NCI-H1417 treated with DMSO at 0.1 percent for 48 hours (cell line): ENCODE data around the gene TWIST1.

Experiments
- DNase-seq: peaks from one replicate; lab custom pipeline; 2025; lab: John Stamatoyannopoulos, UW

Gene TWIST1

DNA sequence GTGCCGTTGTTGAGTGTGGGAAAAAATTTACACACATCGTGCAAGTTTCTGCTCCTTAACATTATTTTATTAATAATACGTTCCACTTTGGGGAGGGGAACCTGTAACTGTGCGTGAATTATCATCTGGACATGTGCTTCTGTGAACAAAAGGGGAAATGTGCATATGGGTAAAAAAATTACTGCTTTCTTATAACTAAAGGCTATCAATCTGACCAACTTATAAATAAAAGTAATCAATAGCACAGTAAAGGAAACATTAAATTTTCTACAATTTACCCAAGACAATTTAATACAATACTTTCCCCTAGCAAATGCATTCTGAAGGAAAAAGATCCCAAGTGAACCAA is 4.5 kb downstream of the TWIST1 start:
- DNase-seq, result no peak

DNA sequence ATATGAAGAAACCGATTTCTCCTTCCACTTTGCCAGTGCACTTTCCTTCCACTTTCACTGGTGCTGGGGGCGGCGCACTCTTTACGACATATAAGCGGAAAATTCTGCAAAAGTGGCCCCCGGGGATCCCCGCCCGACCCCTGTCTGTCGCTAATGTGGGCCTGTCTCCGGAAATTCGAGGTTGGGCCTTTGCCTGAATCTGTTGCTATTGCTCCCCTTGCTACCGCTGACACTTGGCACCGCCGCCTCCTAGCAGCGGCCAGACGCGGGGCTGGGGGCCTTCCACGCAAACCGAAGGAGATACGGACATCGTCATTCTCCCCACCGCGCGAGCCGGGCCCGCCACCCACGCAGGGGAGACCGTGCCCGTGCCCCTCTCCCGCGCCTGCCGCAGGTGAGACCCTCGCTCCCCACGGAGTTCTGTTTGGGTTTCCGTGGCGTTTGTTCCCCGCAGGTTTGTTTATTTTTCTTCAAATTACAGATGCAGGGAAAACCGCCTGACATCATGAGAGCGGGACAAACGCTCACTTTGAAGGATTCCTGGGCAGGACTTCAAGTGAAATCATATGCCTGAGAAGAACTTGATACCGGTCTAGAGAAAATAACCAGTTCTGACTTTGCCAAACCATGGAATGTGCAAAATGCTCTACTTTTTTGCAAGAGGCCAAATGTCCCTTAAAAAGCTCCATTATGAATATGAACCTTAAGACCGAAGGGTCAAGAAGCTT is 5.0 kb downstream of the TWIST1 start:
- DNase-seq, result no peak

DNA sequence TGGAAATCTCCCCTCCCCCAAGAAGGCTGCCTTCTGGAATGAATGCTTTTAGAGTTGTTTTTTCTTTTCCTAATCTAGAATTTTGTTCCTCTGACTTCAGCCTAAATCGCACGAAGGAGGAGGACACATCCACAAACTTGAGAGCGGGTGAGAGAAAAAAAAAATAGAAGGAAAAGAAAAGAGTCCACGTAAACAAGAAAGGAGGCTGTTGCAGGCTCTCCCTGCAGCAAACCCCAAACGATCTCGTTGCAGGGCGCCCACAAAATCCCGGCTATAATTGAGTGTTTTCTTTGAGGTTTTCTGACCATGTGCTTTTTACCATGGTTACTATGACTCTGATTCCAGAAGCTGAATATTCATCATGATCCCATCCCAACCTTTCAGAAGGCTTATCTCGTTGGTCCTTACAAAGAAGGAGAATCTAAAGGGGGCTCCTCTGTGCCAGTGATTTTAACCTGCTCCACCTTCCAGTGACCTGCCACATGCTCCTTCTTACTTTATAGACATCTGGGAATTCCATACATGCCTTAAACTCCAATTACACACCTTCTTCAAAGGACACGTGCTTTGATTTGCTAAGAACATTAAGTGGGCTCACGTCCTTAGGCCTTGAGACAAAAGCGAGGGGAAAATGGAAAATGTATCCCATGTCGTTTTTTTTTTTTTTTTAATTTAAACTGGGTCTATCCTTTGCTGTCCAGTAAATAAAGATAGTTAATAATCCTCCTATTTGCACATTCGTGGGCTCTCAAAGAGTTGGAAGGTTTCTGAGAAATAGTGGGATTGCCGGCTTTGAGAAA is 5.8 kb downstream of the TWIST1 start:
- no peak for DNase-seq

DNA sequence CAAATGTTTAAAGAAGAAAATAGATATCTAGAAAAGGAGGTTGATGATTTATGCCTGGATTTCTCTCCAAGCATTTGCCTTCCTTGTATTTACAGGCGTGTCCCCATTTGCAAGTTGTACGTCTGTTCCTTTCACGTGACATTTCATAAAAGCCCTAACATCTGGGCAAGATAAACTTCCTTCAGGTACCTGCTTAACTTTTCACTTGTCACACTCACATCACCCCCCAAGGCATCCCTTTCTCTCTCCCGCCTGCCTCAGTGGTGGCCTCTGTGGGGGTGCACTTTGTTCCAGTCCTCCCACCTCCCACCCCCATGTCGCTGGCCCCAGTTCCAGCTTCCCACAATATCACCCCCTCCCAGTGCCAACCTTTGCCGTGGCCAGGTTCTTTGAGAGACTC is 6.7 kb downstream of the TWIST1 start:
- DNase-seq, result no peak

DNA sequence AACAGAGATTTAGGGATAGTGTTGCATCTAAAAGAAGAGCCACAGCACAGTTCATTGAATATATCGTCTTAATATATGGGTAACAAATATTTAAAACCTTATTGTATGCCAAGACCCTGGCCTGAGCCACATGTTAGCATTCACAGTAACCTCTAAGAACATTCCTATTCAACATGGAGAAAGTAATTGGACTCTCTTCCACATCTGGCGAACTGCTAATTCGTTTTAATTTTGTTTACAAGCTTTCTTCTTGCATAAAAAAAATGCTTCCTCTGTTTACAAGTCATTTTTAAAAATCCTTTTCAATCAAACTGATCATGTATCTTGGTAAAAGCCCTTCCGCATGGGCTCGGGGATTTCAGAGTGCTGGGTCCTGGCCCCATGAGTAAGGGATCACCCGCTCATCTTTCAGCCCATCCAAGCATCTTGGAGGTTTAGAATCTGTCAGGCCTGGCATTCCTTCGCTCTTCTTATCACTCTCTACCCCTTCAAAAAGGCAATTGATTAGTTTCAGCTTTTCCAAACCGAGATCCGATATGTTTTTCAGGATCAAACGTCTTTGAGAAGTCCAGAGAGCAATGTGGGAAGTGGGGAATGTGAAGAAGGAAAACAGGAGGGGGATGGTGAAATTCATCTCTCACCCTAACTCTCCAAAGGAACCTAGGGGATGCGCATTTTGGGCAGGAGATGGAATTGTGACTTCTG is 7.3 kb downstream of the TWIST1 start:
- no peak for DNase-seq

DNA sequence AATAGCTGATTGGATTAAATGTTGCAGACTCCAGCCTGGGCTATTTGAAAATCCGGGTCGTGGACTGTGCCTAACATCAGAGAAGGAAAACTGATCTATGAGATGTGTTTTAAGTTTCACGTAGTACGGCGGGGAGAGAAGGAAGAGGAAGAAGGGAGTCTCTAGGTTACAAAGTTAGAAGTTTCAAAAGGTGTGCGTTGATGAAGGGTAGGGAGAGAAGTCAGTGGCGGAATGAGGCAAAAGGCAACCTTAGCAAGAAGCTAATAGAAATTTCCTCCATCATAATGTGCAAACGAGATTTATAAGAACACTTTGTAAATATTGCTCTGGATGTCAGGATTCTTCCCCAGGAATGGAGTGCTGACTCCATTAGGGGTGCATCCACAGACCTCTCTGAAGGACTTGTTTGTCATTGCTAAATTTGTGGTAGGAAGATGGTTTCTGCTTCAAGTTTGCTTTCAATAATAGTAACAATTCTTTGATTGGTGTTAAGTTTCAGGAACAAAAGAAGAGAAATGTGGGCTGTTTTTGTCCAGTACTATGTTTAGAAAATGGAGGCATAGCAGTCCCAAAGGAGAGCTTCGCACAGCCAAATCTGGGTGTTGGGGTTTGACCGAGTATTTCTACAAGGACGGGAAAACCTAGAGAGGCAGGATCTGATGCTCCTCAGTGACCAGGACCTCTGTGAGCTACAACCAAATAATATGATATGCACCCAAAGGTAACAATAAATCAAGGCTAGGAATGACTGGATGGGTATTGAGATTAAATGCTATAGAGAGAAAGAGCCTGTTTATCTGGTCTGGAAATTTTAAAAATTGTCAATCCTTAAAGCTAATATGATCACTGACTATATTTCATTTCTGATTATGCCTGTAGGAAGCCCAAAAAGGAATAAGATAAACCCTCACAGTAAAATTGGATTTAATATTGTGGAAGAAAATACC is 8.2 kb downstream of the TWIST1 start:
- no peak for DNase-seq

DNA sequence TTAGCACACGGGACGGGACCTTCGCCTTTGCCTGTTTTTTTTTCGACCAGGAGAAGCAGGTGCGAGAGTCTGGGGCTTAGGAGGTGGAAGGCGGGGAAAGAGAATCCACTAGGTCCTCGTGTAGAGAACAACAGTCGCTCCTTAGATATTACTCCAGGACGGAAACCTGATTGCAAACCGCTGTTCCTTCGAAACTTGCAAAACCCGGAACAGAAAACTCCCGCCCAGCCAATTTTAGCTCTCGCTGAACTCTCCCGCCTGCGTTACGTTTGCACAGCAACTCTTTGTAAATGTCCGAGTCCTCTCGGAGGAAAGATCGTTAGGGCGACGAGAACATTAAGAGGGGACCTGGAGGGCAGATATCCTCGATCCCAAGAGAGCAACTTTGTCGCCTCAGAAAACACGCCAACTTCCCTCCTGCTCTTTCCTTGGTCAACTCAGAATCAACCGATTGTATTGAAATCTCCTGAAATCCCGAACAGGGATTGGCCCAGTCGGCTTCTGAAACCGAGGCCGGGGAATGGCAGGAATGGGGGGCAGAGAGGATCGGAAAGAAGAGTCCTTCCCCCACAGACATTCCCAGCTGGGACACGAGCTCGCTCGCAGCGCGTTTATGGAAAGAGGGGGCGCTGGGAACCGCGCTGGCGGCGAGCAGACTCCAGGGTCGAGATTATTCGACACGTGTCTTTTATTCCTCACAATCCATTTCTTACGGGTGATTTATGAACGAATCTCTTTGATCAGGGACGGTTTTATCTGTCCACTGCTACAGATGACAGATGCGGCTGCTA is 9.9 kb downstream of the TWIST1 start:
- DNase-seq, result no peak

DNA sequence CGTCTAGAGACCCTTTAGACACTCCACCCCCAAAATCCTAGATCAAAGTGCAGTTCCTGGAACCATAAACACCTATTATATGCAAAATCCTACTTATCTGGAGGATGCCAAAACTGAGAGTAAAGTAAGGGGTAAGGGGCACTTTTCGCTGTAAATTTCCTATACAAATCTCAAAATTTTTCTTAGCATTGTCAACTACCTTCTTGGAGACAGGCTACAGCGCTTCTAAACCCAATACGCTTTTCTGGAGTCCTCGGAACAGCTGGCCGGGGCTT is 10.4 kb downstream of the TWIST1 start:
- DNase-seq, result no peak

DNA sequence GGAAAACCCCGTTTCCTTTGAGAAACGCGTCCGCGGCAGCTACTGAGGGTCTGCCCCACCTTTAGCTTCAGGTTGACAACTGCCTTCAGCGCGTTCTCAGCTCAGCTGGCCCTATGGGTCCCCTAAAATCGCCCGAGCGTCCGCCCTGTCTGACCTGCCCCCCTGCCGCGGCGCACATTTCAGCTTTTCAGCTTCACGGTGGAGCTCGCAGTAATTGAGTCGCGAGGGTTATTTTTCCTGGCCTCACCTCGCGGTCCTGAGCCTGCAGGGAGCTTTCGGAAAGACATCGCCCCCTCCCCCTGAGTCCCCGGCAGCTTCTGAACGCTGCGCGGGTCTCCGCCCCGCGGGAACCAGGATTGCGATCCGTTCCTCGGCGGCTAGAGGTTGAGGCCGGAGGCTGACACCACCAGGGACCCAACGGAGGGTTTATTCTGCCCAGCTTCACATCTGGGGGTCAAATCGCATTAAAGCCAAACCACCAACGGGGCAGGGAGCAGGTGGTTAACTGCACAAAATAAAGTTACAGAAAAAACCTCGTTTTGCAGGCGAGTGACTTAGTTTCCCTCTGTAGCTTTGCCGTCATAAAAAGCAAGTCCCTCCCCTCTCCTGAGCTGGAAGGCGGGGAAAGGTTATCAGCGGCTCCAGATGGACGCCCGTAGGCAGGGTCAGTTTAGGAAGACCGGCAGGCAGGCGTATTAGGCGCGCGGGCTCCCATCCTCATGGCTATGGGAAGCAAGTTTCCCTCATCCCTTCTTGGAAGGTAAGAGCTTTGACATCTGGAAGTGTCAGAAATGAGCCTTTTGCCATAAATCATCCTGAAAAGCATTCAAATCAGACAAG is 11.0 kb downstream of the TWIST1 start:
- no peak for DNase-seq

DNA sequence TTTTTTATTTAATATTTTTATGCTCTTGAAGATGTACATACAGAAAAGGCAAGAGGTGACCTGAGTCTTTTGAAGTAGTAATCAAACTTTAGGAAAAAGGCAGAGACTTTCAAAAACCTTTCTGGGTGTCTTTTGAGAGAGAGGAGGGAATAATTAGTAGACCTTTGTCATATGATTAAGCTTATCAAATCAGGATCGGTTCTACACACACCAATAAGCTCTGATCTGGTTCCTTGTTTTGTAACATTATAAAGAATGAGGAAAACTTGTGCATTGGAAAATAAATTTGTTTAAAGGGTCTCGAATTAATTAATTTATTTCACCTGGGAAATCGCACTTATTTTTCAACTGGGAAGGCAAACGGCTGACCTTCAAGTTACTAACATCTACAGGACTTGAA is 11.9 kb downstream of the TWIST1 start:
- no peak for DNase-seq

DNA sequence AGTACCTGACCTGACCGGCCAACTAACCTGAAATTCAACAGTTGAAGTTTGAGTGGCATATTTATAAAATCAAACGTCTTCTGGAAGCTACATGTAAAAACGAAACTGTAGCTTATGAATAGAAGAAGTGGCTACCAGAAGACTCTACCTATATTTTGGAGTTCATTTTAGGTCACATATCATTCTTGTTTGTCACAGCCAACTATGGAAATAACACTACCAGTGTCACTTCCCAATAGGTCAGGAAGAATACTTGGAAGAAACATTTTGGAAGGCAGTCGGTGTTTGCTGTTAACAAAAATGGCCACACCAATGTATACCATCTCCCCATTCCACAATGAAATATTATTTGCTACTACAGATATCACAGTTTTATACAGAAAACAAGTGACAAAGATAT is 12.6 kb downstream of the TWIST1 start:
- no peak for DNase-seq

DNA sequence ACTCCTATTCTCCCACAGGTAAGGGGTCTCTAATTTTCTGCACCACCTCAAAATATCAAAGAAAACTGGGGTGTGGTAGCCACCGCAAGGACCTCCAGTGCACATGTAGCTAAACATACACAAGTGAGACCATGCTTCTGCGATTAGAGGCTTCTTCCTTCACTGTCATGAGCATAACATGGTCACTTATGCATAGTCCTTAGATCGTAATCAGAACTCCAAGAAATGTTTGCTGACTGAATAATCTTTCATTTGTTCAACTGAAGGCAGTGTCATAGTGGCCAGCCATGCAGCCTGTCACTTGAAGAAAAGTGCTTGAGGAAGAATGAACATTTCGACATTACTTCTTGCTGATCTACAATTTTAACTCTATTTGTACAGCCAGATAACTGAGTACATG is 14.6 kb downstream of the TWIST1 start:
- no peak for DNase-seq

DNA sequence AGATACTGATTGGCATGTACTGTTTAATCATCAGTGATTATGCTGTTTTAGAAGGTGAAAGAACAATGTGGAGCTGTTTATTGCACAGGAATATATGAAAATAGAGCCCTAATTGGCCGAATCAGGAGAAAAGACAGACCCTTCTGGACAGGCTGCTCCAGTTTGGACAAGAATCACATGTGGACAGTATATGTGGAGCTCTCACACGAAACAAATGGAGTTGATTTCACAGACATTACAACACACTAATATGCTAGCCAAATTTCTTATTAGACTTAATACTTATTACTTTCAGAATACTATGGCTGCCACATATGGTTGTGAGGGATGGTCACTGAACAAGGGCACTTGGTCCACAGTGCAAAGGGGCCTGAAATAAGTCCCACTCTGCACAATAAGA is 15.5 kb downstream of the TWIST1 start:
- no peak for DNase-seq

DNA sequence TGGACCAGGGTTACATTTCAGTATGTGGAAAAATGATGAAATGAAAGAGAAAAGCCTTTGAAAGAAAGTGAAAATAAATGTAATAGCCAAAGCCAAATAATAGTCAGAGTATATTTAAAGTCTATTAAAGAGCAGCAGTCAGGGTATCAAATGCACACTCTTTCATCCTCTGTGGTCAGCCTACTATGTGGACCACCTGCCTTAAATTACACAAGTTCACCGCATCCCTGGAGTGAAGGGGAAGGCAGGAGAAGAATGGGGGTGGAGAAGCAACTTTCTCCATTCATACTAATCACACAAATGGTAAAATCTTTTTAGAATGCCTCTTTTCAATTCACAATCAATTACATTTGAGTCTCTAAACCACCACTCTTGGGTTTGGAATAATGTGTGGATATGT is 16.0 kb downstream of the TWIST1 start:
- no peak for DNase-seq

DNA sequence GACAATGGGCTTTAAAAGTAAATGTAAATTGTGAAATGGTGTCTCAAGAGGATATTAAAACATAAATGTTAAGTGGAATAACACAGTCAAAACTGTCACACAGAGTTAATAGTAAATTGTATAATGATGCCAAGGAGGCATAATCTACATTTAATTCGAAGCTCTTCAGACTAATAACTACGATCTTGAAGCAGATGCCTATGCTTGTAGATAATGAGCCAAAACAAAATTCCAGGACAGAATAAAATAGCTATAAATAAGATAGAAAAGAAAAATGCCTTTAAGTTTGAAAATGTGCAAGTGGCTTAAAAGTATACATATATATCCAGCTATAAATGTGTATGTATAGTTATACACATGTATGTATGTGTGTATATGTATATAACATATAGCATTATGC is 17.5 kb downstream of the TWIST1 start:
- DNase-seq, result no peak

DNA sequence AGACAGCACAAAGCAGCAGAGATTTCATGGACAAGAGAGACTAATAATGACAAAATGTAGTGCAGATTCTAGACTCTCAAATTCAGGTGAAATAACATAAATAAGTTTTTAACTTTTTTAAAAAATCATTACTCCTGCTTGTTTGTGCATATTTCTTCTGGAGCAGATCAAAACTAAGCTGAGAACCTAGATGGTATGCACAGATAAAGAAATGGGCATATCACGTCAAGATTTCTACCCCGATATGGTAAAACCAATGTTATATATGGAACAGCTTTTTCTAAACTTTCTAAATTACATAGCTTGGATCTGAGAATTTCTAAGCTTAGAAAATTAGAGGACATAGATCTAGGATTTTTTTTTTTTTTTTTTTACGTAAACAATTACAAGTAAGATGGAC is 18.2 kb downstream of the TWIST1 start:
- DNase-seq, result no peak

DNA sequence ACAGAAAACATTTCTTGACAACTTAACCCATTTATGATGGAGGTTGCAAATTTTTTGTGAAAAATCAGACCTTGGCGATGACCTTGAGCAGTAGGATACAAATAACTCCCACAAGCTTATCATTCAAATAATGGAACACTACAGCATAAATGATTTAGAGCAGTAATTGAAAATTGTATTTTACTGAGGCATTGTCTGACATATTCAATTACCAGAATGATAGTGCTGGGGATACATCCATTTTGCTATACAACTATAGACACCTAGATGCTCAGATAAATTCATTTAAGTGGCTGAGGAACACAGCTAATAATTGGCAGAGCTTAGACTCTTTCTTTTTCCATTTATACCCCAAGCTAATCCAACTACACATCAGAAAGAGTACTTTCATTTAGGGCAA is 18.9 kb downstream of the TWIST1 start:
- no peak for DNase-seq

DNA sequence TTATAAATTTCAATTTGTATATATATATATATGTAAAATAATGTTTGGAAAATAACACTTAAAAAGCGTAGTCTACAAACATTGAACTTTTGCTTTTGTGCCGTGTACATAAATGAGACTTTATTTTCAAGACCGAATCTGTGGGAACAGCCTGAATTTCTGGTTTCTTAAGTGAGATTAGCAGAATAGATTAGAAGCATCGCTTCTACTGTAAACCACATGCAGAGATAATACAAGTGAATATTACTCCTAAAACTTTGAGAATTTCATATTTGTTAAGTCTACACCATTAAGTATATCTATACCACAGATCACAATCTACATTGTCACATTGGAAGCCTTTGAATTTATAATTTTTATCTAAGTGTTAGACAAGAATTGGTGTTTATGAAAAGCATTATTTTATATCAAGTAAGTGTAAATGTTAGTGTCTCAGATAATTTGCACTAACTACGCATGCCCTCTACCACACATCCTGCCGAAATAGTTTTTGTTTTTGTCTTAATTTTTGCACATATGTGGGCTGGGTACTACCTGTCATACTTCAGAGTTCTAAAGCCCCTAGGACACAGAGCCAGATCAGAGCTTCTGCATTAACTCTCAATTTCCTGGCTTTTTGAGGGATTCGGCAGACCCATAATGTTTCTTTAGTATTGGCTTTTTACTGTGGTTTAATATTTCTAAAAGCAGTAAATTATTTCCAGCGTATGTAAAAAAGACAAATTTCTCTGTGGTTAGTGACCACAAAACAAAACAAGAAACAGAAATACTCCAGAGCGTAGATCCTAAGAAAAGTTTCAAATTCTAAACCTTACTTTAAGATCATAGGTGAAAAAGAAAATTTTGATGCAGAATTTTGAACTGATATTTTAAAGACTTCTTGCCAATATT is 20.0 kb downstream of the TWIST1 start:
- DNase-seq, result no peak

DNA sequence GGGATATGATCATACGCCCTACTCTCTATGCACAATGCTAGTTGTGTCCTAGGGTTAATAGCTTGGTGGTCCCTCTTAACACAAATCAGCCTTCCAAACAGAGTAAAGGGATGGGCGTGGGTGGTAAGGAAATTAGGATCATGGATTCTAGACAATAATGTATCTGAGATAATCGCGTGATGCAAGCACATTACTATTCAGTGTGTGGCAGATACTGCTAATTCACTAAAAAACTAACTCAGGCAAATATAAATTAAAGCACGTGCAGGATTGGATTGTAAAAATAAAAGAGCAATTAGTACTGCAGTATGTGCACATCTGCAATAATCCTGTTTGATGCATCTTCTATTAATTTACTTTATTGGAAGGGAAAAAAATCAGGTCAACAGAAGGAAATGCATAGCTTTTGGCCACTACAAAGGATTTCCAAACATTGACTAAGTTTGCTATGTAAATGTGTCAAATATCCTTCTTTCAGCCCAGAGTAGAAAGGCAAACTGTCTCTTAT is 22.0 kb downstream of the TWIST1 start:
- DNase-seq, result no peak
